OCI-LY3 (cell line): ENCODE results near the gene PERP.

Source experiments
- H2AFZ ChIP-seq: fragments of 200-600, 300-600 bp; shearing (Covaris generic); 2 replicates; pipeline ENCODE4 v1.6.0; 2014; ENCODE audit warnings: antibody characterized with exemption, low read depth, low read length
- H3K27ac ChIP-seq: fragments of 200-600, 300-600 bp; sonication (generic); 2 replicates; pipeline ENCODE4 v1.5.1; 2014; ENCODE audit warnings: mild to moderate bottlenecking, low read length, moderate library complexity, mixed read lengths
- H3K27me3 ChIP-seq: fragments of 200-600, 300-600 bp; sonication (generic); 2 replicates; pipeline ENCODE4 v1.6.1; 2014; ENCODE audit warnings: low read depth, low read length, mixed read lengths
- H3K36me3 ChIP-seq: fragments of 200-600, 300-600 bp; sonication (generic); replicated peaks from 2 replicates; pipeline ENCODE3; 2014; ENCODE audit warnings: low read depth, low read length, mixed read lengths
- H3K4me1 ChIP-seq: fragments of 300-600, 200-600 bp; sonication (generic); 2 replicates; pipeline ENCODE4 v1.6.1; 2014; ENCODE audit warnings: low read length, mixed read lengths
- H3K4me2 ChIP-seq: fragments of 200-600, 300-600 bp; sonication (generic); 2 replicates; pipeline ENCODE4 v1.6.1; 2014; ENCODE audit warnings: low read length, mixed read lengths
- H3K4me3 ChIP-seq: fragments of 300-600, 200-600 bp; sonication (generic); 2 replicates; pipeline ENCODE4 v1.5.1; 2014; ENCODE audit warnings: antibody characterized with exemption, mild to moderate bottlenecking, low read length, moderate library complexity
- H3K79me2 ChIP-seq: fragments of 300-600, 200-600 bp; shearing (Covaris generic); 2 replicates; pipeline ENCODE4 v1.6.1; 2014; ENCODE audit warnings: mild to moderate bottlenecking, low read length, mixed read lengths
- H3K9ac ChIP-seq: fragments of 300-600, 200-600 bp; shearing (Covaris generic); 2 replicates; pipeline ENCODE4 v1.6.0; 2014; ENCODE audit warnings: mild to moderate bottlenecking, low read length, moderate library complexity
- H3K9me3 ChIP-seq: fragments of 200-600, 300-600 bp; shearing (Covaris generic); 2 replicates; pipeline ENCODE4 v1.6.1; 2014; ENCODE audit warnings: low read length, mixed read lengths; ENCODE audit not compliant: insufficient read depth
- H4K20me1 ChIP-seq: fragments of 200-600, 300-600 bp; sonication (generic); 2 replicates; pipeline ENCODE4 v1.6.1; 2016; ENCODE audit warnings: low read length, mixed read lengths; ENCODE audit not compliant: insufficient read depth
- EZH2phosphoT487 ChIP-seq: fragments of 200-600 bp; shearing (Covaris generic); IDR thresholded peaks from 2 replicates; pipeline ENCODE4 v1.6.1; 2018; ENCODE audit warnings: antibody characterized with exemption, mixed run types, low read depth
- TF ChIP-seq, protein P1 (sequence below): fragments of 200-600, 300-600 bp; sonication (generic); IDR thresholded peaks from 2 replicates; pipeline ENCODE4 v1.5.1; 2014; ENCODE audit warnings: antibody characterized with exemption, low read length, low read depth

The PERP gene

DNA sequence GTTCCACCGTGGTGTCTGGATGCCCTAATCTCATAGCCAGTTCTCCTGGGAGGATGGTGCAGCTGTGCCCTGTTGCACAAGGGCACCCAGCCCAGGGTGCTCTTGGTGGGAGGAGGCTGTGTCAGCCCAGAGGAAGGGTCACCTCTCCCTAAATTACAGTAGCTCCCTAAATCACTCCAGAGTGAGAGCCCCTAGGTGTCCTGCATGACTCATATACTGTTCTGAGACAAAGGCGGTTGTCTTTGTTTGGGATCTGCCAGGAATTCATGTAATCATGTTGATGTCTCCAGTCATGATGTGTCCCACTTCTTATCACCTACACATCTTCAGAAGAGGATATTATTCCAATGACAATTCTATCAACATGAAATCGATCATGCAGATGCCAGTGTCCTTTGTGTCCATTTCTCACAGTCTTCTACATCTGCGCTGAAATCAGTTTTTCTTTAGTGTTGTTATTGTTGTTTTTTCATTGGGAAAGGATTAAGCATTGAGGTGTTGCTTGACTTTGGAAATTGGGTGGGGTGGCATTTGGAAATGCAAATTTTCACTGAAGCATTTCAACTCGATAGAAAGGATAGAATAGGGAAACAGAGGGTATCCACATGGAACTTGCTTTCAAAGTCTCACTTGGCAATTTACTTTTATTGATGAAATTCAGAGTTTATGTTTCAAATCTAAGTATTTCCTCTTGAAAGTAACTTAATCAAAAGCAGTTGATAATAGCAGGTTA is 19.5 kb downstream of the PERP start:
- Histone ChIP-seq H3K27ac (no peak overlapping the region), H3K36me3 (no peaks in the 10 kb centered on the region), H3K27me3 (peaks cover 14% of the 10 kb centered on the region; the same call in 1 of the 2 replicates), H3K4me3 (no peak overlapping the region), H2AFZ (no peak overlapping the region), H3K9me3 (no peaks in the 10 kb centered on the region), H3K4me1 (no peaks in the 10 kb centered on the region), H3K4me2 (no peak overlapping the region), H3K9ac (no peak overlapping the region), H4K20me1 (no peaks in the 10 kb centered on the region), H3K79me2 (no peaks in the 10 kb centered on the region)
- TF ChIP-seq, protein P1, sequence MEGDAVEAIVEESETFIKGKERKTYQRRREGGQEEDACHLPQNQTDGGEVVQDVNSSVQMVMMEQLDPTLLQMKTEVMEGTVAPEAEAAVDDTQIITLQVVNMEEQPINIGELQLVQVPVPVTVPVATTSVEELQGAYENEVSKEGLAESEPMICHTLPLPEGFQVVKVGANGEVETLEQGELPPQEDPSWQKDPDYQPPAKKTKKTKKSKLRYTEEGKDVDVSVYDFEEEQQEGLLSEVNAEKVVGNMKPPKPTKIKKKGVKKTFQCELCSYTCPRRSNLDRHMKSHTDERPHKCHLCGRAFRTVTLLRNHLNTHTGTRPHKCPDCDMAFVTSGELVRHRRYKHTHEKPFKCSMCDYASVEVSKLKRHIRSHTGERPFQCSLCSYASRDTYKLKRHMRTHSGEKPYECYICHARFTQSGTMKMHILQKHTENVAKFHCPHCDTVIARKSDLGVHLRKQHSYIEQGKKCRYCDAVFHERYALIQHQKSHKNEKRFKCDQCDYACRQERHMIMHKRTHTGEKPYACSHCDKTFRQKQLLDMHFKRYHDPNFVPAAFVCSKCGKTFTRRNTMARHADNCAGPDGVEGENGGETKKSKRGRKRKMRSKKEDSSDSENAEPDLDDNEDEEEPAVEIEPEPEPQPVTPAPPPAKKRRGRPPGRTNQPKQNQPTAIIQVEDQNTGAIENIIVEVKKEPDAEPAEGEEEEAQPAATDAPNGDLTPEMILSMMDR, result no peak
- TF ChIP-seq EZH2phosphoT487, result no peak

DNA sequence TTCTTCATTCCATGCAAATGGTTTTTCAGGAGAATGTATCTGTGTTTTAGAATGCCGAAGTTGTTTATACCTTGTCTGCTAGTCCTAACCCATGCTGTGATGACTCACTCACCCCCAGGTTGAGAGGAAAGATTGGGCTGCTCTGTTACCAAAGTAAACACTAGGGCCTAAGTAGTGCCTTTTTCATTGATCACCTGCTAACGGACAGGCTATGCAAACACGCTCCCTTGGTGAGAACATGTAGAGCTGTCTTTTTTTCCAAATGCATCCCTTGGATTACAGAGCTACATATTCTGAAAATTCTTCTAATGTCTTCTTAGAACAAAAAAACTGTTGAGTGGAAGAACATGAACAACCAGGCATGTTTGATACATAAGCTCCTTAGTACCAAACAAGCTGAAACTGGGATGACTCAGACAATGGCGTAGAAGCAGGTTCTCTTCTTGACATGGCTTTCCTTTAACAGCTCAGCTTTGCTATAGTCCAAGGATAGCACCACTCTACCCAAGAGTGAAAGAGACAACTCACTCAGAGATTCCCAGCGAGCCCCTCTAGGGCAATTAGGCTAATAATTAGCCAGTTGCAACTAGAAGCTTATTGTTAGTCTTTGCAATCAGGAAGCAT is 20.5 kb downstream of the PERP start:
- no peaks in the 10 kb centered on the region for H3K79me2 ChIP-seq
- H3K4me3 ChIP-seq, result no peak overlapping the region
- peaks cover 14% of the 10 kb centered on the region; the same call in 1 of the 2 replicates for H3K27me3 ChIP-seq
- H2AFZ ChIP-seq, result no peak overlapping the region
- TF ChIP-seq, protein P1, result no peak
- TF ChIP-seq EZH2phosphoT487, result no peak
- no peak overlapping the region for H3K4me2 ChIP-seq
- no peak overlapping the region for H3K27ac ChIP-seq
- no peaks in the 10 kb centered on the region for H3K9me3 ChIP-seq
- H3K36me3 ChIP-seq, result no peaks in the 10 kb centered on the region
- no peaks in the 10 kb centered on the region for H3K4me1 ChIP-seq
- no peak overlapping the region for H3K9ac ChIP-seq
- no peaks in the 10 kb centered on the region for H4K20me1 ChIP-seq

DNA sequence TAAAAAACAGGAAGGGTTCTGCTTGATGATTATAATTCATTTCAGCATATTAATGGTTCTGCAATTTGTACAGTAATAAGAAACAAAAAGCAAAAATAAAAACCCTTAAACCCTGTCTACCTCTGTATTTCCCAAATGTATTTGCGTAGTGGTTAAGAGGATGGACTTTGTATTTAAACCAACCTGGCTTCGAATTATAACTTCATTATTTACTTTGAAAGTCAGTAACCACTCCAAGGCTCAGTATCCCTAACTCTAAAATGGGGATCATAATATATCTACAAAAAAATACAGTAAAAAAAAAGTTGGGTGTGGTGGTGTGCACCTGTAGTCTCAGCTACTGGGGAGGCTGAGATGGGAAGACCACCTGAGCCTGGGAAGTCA is 21.4 kb downstream of the PERP start:
- Histone ChIP-seq H3K27me3 (peaks cover 14% of the 10 kb centered on the region; the same call in 1 of the 2 replicates), H3K4me1 (no peaks in the 10 kb centered on the region), H4K20me1 (no peaks in the 10 kb centered on the region), H3K9ac (no peak overlapping the region), H3K79me2 (no peaks in the 10 kb centered on the region), H3K4me2 (no peak overlapping the region), H3K9me3 (no peaks in the 10 kb centered on the region), H3K4me3 (no peak overlapping the region), H3K27ac (no peak overlapping the region), H2AFZ (no peak overlapping the region), H3K36me3 (no peaks in the 10 kb centered on the region)
- TF ChIP-seq, protein P1, result no peak
- TF ChIP-seq EZH2phosphoT487, result no peak
